GM18868 (cell line): ENCODE results near the gene SSTR3.

Experiments used
- ATAC-seq: cut with Tn5 transposase; IDR thresholded peaks from one replicate; pipeline ENCODE4 v1.9.1; 2021; ENCODE audit warnings: mild to moderate bottlenecking, moderate library complexity; ENCODE audit not compliant: unreplicated experiment

Gene SSTR3

DNA sequence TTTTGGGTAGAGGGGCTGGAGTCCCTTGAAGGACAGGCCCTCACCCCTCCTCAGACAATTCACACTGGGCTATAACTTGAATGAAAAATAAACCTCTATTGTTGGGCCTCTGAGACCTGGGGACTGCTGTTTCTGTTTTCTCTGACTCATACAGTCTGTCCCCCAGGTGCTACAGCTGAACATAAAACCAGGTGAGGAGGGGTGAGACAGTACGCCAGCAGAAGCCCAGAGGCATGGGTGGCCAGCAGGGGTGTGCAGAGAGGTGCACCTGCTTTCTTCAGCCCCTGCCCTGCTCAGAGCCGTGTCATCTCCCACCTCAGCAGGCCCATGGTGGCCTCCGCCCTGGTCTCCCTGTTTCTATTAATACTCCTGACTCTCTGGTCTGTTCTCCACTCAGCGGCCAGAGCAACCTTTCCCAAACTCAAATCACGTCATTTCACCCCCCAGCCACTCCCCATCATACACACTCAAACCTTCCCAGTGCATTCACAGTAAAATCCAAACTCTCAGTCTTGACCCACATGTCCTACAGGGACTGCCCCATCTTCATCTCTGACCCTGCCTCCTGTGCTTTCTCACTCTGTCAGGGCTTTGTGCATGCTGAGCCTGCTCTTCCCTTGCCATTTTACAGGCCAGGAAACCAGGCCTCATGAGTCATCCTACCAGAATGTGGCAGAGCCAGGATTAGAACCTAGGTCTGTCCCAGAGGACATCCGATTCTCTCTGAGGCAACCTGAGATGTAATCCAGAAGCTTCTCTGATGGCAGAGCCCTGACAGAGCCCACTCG is 57.2 kb downstream of the SSTR3 start:
- no peak for ATAC-seq
